Measurements from ENCODE around the gene KRTAP10-12. TPM values are rescaled to one million over a fixed set of nuclear protein-coding genes. Genes with fewer than 3 reads are reported as not detected.

The KRTAP10-12 gene
- total and polyA plus RNA-seq, 4 donors, result not detected

DNA sequence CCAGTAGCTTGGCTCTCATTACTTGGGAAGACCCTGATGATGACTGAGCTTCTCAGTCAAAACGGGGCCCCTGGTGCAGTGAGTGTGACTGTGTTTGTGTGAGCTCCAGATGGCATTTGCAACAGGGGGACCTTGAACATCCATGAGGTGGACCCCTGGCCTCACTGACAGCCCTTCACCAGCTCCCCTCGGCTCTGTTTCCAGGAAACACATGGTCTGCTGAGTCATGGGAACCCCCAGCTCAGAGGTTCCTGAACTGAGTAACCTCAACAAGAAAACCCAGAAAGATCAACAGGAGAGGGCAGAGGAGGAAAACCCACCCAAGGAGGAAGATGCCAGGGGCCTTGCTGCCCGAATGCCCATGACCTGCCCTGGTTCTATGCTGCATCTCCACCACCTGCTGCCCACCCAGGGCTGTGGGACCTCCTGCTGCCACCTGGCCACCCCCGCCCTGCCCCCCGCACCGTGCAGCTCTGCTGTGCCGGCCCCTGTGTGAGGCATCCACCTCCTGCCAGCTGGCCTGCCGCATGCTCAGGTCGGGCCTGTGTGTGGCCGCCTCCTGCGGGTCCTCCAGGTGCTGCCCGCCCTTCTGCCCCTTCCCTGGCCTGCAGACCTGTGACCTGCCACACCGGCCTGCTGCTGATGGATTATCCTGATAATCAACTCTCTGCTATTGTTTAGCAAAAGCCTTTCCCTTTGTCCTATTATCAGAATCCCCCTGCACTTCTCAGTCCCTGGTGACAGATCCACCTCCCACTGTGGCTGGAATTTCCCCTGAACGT lies 10.8 kb upstream of the KRTAP10-12 start:
- Histone ChIP-seq H3K4me3 (ENCODE audit: low read depth in 1 of 3, low read length in 3 of 3) (no peak overlapping the region), H3K27me3 (ENCODE audit: control insufficient read depth in 4 of 4, insufficient read depth in 4 of 4, low read length in 3 of 4) (peaks cover 0 to 2% (median under 1%) of the 10 kb centered on the region in 4 donors), H3K27ac (ENCODE audit: low read depth in 1 of 2, low read length in 2 of 2) (no peak overlapping the region), H3K36me3 (ENCODE audit: control insufficient read depth in 4 of 4, insufficient read depth in 3 of 4, low read depth in 1 of 4, low read length in 3 of 4) (no peaks in the 10 kb centered on the region), H3K9ac (ENCODE audit: low read depth in 1 of 2, low read length in 2 of 2) (no peak overlapping the region), H3K9me3 (ENCODE audit: control insufficient read depth in 4 of 4, low read length in 3 of 4) (no peaks in the 10 kb centered on the region), H3K4me1 (ENCODE audit: control insufficient read depth in 4 of 4, insufficient read depth in 4 of 4, low read length in 3 of 4) (no peaks in the 10 kb centered on the region)
- peak; percentile 25 for DNase-seq (ENCODE audit: low spot score)
- 33% methylated on average over 14 of the region's 14 CpGs for WGBS
- TF ChIP-seq, protein P1, sequence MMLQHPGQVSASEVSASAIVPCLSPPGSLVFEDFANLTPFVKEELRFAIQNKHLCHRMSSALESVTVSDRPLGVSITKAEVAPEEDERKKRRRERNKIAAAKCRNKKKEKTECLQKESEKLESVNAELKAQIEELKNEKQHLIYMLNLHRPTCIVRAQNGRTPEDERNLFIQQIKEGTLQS (IDR thresholded peaks at IDR 0.05), result no peak
- TF ChIP-seq, protein P2, sequence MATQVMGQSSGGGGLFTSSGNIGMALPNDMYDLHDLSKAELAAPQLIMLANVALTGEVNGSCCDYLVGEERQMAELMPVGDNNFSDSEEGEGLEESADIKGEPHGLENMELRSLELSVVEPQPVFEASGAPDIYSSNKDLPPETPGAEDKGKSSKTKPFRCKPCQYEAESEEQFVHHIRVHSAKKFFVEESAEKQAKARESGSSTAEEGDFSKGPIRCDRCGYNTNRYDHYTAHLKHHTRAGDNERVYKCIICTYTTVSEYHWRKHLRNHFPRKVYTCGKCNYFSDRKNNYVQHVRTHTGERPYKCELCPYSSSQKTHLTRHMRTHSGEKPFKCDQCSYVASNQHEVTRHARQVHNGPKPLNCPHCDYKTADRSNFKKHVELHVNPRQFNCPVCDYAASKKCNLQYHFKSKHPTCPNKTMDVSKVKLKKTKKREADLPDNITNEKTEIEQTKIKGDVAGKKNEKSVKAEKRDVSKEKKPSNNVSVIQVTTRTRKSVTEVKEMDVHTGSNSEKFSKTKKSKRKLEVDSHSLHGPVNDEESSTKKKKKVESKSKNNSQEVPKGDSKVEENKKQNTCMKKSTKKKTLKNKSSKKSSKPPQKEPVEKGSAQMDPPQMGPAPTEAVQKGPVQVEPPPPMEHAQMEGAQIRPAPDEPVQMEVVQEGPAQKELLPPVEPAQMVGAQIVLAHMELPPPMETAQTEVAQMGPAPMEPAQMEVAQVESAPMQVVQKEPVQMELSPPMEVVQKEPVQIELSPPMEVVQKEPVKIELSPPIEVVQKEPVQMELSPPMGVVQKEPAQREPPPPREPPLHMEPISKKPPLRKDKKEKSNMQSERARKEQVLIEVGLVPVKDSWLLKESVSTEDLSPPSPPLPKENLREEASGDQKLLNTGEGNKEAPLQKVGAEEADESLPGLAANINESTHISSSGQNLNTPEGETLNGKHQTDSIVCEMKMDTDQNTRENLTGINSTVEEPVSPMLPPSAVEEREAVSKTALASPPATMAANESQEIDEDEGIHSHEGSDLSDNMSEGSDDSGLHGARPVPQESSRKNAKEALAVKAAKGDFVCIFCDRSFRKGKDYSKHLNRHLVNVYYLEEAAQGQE (IDR thresholded peaks at IDR 0.05), result no peak

DNA sequence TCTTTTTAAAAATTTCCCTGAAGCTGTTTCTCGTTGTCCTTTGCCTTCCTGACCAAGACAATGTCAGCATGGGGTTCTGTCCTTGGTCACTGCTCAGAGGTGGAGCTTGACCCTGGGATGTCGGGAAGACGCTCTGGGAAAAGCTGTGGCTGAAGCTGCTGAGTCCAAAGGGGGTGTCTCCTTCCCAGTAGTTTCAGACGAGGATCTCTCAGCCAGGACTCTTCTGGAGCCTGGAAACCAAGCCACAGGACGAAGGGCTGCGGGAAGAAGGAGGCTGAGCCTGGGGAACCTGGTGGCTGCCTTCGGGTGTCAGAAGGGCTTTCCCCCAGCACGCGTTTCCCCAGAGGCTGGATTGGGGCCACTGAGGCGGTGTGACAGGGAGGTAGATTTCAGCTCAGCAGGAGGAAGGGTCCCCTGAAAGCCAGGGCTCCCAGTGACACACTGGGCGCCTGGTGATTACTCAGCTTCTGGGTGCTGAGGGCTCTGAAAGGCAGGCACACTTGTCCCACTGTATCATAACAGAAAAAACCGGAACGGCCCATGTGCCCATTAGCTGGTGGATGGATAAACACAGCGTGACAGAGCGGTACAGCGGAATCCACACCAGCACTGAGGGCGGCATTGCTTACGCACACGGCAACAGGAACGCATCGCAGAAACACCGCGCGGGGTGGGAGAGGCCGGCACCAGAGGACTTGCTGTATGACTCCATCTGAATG lies 10.0 kb upstream of the KRTAP10-12 start:
- Histone ChIP-seq H3K9me3 (ENCODE audit: control insufficient read depth in 4 of 4, low read length in 3 of 4) (peaks cover 0 to 1% (median 0%) of the 10 kb centered on the region in 4 donors), H3K4me1 (ENCODE audit: control insufficient read depth in 4 of 4, insufficient read depth in 4 of 4, low read length in 3 of 4) (no peaks in the 10 kb centered on the region), H3K36me3 (ENCODE audit: control insufficient read depth in 4 of 4, insufficient read depth in 3 of 4, low read depth in 1 of 4, low read length in 3 of 4) (no peaks in the 10 kb centered on the region), H3K27ac (ENCODE audit: low read depth in 1 of 2, low read length in 2 of 2) (no peak overlapping the region), H3K27me3 (ENCODE audit: control insufficient read depth in 4 of 4, insufficient read depth in 4 of 4, low read length in 3 of 4) (peaks cover 0 to 2% (median under 1%) of the 10 kb centered on the region in 4 donors), H3K9ac (ENCODE audit: low read depth in 1 of 2, low read length in 2 of 2) (no peak overlapping the region), H3K4me3 (ENCODE audit: low read depth in 1 of 3, low read length in 3 of 3) (no peak overlapping the region)
- TF ChIP-seq TAF1 (conservative IDR thresholded peaks at IDR 0.05), result no peak
- TF ChIP-seq YY1 (IDR thresholded peaks at IDR 0.05), result no peak
- no peak for TF ChIP-seq GABPA (IDR thresholded peaks at IDR 0.05 in 1 of 2, conservative IDR thresholded peaks at IDR 0.05 in 1 of 2)
- TF ChIP-seq, protein P2 (IDR thresholded peaks at IDR 0.05), result no peak
- no peak for TF ChIP-seq HNF4A (conservative IDR thresholded peaks at IDR 0.05)
- TF ChIP-seq, protein P3, sequence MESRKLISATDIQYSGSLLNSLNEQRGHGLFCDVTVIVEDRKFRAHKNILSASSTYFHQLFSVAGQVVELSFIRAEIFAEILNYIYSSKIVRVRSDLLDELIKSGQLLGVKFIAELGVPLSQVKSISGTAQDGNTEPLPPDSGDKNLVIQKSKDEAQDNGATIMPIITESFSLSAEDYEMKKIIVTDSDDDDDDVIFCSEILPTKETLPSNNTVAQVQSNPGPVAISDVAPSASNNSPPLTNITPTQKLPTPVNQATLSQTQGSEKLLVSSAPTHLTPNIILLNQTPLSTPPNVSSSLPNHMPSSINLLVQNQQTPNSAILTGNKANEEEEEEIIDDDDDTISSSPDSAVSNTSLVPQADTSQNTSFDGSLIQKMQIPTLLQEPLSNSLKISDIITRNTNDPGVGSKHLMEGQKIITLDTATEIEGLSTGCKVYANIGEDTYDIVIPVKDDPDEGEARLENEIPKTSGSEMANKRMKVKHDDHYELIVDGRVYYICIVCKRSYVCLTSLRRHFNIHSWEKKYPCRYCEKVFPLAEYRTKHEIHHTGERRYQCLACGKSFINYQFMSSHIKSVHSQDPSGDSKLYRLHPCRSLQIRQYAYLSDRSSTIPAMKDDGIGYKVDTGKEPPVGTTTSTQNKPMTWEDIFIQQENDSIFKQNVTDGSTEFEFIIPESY (IDR thresholded peaks at IDR 0.05), result no peak
- no peak for TF ChIP-seq SP1 (IDR thresholded peaks at IDR 0.05)
- TF ChIP-seq, protein P4, sequence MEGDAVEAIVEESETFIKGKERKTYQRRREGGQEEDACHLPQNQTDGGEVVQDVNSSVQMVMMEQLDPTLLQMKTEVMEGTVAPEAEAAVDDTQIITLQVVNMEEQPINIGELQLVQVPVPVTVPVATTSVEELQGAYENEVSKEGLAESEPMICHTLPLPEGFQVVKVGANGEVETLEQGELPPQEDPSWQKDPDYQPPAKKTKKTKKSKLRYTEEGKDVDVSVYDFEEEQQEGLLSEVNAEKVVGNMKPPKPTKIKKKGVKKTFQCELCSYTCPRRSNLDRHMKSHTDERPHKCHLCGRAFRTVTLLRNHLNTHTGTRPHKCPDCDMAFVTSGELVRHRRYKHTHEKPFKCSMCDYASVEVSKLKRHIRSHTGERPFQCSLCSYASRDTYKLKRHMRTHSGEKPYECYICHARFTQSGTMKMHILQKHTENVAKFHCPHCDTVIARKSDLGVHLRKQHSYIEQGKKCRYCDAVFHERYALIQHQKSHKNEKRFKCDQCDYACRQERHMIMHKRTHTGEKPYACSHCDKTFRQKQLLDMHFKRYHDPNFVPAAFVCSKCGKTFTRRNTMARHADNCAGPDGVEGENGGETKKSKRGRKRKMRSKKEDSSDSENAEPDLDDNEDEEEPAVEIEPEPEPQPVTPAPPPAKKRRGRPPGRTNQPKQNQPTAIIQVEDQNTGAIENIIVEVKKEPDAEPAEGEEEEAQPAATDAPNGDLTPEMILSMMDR (IDR thresholded peaks at IDR 0.05; ENCODE audit: low read depth, low read length, missing input control), result no peak
- no peak for TF ChIP-seq FOXA2 (IDR thresholded peaks at IDR 0.05)
- peak; percentile 28 for DNase-seq (ENCODE audit: low spot score)
- WGBS, result 61% methylated on average over 25 of the region's 25 CpGs
